Suppressor macrophage treated with lipopolysaccharide for 1 hour (primary cell): ENCODE results near the gene EML5.
A peak's percentile ranks its signal among the peaks of the same experiment; 100 is the strongest.
"Not testable (repeated sequence)": the region's sequence is repeated elsewhere in the genome, so short reads cannot be mapped to it uniquely, and the experiment has no call there.

Experiments used
- DNase-seq, 3 donors: peaks; one replicate each; pipeline ENCODE4 v3.0.0-alpha.2; 2020 to 2022

The EML5 gene

DNA sequence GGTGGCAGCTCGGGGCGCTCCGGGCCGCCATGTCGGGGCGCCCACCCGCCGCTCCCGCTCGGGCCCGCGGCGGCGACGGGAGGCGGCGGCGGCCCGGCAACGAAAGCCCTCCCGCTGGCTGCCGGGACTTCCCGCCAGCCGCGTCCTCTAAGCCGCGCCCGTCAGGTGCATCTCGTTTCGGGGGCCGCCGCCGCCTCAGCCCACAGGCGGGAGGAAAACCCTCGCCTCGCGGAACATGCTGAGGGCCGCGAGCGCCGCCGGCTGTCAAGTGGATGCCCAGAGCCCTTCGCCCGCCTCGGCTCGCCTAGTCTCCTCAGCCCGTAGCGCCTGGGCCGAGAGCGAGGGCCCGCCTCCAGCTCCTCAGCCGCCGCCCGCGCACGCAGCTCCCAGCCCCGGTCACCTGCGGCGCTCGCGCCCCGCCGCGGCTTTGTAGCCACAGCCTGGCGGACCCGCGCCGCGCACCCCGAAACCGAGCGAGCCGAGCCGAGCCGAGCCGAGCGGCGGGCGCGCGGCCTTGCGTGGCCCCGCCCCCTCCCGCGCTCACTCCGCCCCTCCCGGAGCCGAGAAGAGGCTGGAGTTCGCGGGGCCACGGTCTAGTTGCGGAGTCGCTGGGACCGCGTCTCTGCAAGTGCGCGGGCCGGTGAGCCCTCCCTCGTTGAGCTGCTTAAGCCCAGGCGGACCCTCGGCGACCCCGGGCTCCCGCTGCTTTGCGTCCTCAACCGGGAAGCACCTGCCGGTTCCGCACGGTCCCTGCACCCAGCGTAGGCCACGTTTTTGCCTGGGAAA, at the start of gene EML5:
Gene EML5 (minus strand): TSS at position 481 of the 786 bp plus-strand sequence. CDS start 450 bp downstream, at position 31.
- DNase-seq: peak; percentile 63 to 87 (median 77)

DNA sequence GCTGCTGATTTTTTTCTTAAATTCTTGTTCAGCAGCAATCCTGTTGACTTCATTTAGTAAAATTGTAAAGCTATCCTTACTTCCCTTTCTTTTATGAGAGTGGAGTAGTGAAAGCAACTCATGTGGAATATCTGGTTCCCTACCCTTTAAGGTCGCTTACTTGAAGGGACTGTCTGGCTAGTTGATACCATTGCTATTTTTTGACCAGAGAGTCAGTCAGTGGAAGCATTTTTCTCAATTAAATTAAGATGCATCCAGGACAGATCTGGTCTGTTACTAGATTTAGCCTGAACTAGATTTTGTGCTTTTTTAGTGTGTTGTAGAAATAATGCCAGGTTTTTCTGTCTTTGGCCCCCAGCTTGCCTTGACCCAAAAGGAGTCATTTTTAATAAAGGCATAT, 49.7 kb upstream of the EML5 start:
- no peak for DNase-seq

DNA sequence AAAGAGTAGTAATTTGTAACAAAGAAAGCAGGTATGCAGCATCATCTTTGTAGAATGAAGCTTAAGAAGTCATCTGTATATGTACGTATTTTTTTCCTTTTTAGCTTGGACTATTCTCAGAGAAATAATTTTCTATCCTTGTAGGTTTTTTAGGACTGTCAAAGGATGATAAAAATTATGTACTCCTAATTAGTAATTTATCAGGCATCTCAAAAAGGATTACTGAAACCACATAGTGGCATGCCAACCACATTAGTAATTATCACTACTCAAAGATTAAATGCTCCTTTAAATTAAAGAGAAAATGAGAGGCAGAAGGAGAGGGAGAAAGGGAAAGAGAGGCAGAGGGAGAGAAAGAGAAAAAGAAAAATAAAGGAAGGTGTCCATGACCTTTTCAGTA, 49.0 kb upstream of the EML5 start:
- no peak for DNase-seq

DNA sequence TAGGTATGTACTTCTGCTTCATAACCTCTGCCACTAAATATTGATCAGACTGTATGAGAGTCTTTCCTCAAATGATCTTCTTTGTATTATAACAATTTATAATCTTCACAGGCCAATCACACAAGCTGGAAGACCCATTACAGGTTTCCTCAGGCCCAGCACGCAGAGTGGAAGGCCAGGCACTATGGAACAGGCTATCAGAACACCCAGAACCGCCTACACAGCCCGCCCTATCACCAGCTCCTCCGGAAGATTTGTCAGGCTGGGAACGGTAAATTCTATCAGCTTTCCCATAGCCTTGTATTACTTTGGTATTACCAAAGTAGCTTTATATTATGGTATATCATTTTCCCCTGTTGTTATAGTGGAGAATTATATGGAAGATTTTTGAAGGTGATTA, 48.2 kb upstream of the EML5 start:
- DNase-seq: no peak

DNA sequence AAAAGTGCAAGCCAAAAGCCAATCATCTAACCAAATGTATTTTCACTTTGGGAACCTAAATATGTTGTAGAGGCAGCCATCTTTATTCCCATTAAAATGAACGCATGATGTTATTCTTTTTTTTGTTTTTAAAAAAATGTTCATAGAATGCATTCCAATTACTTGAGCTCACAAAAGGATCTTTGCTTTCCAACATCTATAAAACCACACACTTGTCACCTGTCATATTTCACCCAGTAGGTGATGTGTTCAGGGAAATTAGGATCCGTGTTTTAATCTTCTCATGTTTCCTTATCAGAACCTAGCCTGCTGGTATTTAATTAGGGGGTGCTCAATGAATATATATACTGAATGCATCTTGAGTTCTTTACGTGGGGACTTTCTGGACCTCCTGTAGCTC, 45.3 kb upstream of the EML5 start:
- no peak for DNase-seq

DNA sequence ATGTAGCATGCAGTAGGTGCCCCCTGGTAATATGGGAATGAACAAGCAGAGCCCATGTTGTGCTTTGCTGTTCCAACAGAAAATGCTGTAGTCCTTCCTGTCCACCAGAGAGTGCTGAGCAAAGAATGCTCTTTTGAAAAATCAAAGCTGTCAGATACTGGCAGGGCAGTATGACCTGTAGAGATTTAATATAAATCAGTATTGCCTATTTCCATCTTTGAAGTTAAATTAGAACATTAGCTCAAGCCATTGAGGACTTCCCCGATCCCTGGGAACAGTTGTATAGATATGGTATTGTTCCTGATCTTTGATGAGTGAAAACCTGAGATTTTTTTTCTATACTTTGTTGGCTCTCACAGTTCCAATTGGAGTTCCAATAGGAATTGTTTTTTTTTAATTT, 44.7 kb upstream of the EML5 start:
- DNase-seq: no peak

DNA sequence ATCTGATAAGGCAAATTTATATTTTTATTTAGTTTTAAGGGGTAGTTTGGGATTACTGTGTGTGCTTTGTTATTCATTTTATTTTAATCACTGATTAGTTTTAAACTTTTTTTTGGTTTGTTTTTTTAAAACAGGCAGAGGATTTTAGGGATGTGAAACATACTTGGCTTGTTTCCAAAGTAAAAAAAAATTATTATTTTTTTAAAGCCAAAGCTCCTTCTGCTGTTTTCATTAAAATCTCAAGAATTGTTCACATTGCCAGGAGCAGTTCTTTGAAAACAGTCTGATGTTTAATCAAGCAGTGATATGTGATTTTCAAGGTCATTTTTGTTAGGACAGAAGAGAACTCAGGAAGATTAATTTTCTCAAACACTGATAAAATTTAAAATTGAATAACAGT, 42.9 kb upstream of the EML5 start:
- peak in 1 of 3 donors; percentile 5 for DNase-seq

DNA sequence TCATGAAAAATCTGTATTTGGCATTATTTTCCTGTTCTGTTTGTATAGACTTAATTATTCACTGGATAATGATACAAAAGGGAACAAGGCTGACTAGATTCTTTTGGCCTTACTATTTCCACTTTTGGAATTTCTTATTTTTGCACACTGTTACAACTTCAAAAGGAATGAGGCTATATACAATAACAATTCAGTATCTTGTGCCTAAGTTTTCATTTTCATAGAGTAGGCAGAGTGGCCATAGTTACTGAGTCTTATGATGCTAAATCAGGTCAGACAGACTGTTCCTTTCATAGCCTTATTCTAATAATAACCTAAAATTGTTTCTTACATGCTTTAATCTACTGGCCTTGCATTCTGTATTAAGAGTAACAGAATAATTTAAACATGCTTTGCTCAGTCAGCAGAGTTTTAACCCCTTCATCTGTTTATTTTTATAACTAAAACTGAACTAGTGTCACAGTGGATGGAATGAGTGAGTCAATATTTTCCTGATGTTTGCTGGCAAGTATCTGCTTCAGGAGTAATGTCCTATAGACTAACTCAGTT, 42.2 kb upstream of the EML5 start:
- peak in 1 of 3 donors; percentile 58 for DNase-seq

DNA sequence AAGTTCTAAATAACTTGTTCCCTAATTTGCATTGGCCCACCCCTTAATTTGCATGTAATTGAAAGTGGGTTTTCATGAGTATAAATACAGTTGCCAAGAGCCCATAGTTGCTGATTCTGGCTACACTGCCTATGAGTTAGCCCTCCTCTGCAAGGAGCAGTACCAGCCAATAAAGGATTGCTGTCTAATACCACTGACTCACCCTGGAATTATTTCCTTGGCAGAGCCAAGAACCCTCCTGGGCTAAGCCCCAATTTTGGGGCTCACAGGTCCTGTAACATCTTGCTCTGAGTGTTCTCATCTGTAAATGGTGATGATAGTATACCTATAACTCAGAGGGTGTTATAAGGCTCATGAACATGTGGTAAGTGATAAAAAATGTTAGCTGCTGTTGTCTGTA, 38.5 kb upstream of the EML5 start:
- no peak for DNase-seq

DNA sequence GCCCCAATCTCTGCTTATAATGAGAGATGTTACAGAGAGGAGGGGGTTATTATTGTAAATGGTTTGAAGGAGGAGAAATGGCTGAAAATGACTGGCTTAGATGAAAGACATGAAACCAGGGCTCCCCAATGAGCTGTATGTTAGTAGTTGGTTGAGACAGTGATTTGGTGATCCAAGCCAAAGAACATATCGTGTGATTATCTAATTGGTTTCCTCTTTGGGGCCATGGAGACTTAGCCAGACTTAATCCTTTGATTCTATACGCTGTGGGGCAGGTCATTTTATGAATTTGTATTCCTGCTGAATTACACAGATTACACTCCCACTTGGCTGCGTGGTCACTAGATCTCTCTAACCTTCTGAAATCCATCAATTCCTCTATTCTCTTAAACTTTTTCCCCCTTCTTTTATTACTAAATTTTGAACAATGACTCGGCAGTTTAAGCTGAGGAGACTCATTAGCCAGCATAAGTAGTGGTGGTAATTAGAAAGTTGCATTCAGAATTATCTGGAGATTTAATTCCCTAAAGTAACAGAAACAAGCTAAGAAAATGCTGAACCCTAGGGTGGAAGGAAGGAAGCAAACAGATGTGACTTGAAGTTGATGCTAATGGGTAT, 37.0 kb upstream of the EML5 start:
- DNase-seq: no peak

DNA sequence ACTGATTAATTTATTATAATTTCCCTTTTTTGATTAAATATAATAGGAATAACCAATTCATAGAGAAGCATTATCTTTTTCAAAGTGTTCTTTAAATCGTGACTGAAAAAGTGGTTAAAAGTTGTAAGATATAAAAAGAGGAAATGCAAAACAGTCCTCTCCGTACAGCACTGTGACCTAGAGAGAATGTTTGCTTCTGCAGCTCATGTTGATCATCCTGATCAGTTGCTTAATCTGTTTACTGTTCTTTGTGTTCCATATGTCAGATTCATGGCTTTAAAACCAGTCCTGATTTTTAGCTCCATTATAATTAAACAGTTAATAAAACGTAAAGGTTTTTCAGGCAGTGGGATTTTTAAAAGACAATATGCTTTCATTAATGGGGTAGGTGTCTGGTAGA, 36.4 kb upstream of the EML5 start:
- peak; percentile 8 to 33 (median 27) for DNase-seq

DNA sequence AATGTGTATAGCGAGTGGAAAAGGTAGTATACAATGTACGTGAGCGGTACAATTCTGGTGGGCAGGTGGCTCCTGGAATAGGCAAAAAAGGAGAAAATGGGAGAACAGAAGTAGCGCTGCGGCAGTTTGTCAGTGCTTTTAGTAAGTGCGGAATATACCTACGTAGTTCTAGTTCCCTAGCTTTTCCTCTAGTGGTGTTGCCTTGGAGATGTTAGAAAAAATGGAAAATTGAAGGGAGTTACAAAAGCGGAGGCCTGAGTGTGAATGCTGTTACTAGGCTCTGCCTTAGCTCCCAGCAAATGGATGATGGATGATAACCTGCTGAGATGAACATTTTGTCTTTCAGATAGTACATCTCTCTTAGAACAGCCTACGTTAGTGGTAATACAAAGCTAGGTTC, 32.8 kb upstream of the EML5 start:
- no peak for DNase-seq

DNA sequence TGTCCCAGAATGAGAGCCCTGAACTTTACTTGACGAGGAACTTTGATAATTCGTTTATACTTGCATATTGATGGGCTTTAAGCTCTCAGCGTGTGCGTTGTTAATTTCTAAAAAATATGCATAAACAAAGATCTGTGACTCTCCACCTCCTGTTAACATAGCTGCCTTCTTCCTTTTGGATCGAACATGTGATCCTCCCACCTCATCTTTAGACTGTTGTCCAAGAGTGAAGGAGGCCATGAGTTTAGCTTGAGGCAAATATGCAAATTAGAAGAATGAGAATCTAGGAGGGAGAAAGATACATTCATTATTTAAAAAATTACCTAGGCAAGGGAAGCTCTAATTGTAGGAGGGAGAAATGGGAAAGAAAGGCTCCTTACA, 32.3 kb upstream of the EML5 start:
- DNase-seq: peak in 2 of 3 donors; percentile 7 to 25

DNA sequence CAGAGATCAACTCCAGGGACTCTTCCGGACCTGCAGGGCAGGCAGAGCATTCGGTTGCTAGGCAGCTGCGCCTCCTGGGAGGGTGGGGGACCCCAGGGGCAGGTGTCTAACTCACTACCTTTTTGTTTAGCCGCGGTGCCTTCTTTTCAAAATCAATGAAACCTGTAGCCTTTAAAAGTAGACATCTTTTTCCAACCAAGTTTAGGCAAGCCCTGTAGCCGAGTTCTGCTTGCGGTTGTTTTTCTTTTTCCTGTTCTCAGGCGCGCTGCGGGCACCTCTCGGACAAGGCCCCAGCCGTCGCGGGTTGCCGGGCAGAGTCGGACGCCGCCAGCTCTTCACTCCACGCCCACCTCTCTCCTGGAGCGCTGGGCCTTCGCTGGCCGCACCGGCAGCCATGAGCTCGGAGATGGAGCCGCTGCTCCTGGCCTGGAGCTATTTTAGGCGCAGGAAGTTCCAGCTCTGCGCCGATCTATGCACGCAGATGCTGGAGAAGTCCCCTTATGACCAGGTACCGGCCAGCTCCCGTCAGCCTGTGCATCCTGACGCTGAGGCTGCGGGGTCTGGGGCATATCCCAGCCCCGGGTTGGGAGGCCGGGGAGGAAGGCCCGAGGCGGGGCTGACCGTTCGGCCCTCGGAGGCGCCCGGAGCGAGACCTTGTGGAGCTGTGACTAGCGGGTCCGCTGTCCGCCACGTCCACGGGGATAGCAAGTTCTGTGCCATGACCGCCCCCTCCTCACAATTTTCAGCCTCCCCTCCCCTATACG, 31.7 kb upstream of the EML5 start, which contains the start of gene TTC8:
Gene TTC8 (plus strand): TSS at position 338 of the 764 bp plus-strand sequence. CDS start 57 bp downstream, at position 395.
- DNase-seq: peak; percentile 90 to 95 (median 94)

DNA sequence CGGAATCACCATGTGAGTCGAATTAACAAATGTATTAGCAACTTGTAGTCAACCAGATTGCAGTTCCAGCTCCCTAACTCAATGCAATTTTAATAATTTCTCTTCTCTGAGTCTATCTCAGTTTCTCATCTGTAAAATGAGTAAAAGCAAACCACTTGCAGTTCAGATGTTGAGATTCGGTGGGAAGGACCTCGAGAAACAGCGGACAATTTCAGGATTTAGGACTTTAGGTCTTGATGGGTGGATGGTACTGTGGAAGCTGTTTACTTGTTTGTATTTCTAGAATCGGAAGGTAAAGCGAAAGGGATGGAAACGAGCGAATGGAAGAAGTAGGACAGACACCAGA, 31.2 kb upstream of the EML5 start:
- no peak for DNase-seq

DNA sequence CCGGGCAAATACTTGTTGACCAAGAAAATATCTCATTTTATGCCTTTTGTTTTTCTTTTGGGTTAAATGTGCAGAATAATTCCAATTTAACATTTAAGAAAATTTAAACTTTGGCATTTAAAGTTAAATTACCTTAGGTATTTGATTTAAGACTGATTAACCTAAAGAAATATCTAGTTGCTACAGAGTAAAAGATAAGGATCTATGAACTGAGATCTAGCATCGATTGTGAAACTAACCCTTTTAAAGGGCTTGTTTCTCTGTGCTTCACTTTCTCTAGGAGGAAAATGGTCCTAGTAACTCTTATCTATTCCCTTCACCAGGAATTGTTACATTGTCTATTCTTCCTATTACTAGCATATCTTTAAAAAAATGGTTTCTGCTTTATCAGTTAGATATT, 29.1 kb upstream of the EML5 start:
- no peak for DNase-seq

DNA sequence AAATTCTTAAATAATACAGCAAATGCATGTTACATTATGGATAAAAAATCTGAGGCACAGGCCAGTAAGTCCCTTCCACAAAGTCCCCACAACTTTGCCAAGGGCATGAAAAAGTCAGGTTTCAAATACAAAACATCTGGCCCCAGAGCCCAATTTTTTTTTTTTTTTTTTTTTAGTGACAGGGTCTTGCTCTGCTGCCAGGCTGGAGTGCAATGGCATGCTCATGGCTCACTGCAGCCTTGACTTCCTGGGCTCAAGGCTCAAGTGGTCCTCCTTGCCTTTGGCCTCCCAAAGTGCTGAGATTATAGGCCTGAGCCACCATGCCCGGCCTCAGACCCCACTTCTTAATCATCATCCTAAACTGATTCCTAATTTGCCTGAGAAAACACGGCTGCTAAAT, 28.6 kb upstream of the EML5 start:
- DNase-seq: no peak

DNA sequence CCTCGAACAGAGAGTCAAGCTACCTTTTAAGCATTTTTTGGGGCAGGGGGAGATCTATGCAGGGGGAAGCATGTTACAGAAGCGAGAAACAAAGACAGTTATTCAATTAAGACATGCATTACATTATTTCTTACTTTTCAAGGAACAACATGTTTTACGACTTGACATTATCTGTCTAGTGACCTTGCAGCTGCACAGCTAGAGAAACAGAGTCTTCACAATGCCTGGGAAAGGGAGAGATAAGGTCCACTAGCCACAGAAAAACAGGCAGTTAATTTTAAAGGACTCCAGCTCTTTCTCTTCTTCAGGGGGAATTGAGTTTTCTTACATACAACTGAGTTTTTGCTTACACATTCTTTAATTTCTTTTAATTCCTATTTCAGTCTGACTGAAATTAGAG, 26.9 kb upstream of the EML5 start:
- DNase-seq: not testable (repeated sequence)

DNA sequence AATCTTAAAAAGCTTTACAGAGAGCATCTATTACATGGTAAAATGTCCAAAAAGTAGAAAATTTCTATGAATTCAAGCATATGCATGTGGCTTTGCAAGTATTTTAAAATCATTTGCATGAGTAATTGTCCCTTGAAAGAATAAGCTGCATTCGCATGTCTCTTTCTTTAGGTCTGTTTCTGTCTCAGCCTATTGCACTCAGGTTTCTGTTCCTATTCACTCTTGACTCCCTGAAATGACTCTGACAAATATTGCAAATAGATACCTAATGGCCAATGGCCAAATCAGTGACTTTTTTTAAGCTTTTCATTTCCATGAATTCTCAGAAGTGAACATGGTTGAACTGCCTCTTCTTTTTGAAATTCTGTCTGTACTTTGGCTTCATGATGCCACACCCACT, 25.3 kb upstream of the EML5 start:
- no peak for DNase-seq

DNA sequence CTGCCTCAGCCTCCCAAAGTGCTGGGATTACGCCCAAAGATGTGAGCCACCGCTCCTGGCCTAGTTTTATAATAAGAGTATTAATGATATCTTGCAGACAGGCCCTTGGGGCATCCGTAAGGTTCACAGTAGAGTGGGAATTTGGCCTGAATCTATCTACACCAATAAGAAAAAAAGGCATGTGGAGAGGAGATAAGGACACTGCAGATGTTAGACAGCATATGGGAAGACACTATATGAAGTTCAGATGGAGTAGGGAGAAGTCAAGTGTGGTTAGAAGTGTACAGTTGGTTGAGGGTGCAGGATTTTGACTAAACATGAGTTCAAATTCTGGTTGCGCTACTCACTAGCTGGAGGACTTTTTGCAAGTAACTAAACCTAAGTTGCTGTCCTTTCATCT, 23.2 kb upstream of the EML5 start:
- no peak for DNase-seq

DNA sequence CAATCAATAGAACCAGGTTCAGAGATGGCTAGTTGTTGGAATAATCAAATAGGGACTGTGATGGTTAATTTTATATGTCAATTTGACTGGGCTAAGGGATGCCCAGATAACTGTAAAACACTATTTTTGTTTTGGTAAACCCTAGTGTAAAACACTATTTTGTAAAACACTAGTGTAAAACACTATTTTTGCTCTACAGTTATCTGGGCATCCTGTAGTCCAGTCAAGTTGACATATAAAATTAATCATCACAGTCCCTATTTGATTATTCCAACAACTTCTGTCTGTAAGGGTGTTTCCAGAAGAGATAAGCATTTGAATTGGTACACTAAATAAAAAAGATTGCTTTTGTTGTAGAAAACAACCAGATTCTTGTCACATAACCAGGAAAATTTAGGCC, 15.6 kb upstream of the EML5 start:
- no peak for DNase-seq

DNA sequence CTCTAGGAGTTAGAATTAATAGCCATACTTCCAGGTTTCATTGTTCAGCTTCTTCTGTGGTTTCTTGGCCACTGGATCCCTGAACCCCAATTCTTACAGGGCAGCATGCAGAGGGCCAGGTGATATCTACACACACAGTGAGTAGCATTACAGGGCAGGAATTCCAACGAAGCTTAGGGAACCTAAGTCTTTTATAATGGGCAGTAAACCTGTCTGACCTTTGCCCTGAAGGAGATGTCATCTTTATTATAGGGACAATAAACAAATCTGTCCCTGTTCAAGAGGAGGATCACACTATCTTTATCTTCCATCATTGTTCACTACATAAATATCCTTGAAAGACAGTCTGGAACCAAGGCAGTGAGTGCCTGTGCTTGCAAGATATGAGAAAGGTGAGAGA, 11.7 kb upstream of the EML5 start:
- DNase-seq: no peak

DNA sequence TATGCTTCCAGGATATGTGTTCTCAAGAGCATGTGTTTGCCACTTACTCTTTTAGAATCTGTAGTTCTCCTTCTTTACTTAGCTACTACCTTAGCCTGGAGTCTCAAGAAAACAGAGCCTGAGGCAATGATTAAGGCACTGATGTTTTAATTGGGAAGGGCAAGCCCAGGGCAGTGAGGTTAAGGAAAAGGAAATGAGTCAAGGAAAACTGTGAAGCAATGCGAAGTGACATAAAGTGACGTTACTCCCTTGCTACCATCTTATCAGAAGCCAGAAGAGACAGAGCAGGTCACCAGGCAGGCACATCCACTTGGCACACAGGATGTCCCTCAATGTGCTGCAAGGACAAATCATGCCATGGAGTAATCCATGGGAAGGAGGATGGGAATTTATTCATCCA, 11.3 kb upstream of the EML5 start:
- peak; percentile 8 to 39 (median 29) for DNase-seq

DNA sequence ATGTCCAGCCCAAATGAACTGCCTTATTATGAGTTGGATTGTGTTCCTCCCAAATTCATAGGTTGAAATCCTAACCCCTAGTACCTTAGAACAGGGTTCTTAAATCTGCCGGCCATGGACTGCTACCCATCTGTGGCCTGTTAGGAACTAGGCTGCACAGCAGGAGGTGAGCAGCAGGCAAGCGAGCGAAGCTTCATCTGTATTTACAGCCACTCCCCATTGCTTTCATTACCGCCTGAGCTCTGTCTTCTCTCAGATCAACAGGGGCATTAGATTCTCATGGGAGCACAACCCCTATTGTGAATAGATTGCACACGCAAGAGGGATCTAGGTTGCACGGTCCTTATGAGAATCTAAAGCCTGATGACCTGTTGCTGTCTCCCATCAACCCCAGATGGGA, 9.8 kb upstream of the EML5 start:
- no peak for DNase-seq
